ENCODE results near the gene ANKRD33B. TPM values are rescaled to one million over a fixed set of nuclear protein-coding genes. Genes with fewer than 3 reads are reported as not detected.

Gene ANKRD33B
- polyA plus RNA-seq, 3 donors = 0.05 TPM; not detected in 2

DNA sequence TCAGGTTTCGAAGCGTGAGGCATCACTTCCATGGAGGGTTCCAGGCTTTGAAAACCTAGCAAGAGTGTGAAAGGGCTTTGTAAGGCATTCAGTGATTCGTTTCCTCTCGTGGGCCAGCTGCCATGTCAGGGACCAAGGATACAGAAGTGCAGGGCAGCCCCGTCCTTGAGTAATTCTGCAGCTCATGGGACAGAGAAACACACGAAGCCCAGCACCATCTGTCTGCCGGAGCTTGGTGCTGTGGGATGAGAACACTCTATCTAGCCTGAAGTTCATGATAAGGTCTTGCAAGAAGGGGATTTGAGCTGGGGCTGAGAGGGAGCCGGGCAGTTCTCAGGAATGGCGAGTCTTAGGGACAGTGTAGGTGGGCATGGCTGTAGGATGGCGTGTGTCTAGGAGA is 55.8 kb downstream of the ANKRD33B start:
- H3K36me3 Mint-ChIP-seq = no peaks in the 10 kb centered on the region
- peak overlapping the region in 1 of 7 donors; percentile 33 for H3K27ac Mint-ChIP-seq
- H3K36me3 ChIP-seq (replicated peaks in 1 of 2; ENCODE audit: control insufficient read depth in 1 of 2, insufficient read depth in 2 of 2, low read length in 2 of 2) = no peaks in the 10 kb centered on the region
- no peak overlapping the region for H3K9ac ChIP-seq (ENCODE audit: insufficient read depth, low read length, poor library complexity, severe bottlenecking)
- H4K20me1 ChIP-seq (ENCODE audit: insufficient read depth, low read length) = no peaks in the 10 kb centered on the region
- H3K4me3 Mint-ChIP-seq = no peak overlapping the region
- peaks cover 8 to 9% of the 10 kb centered on the region in 2 donors for H3K4me1 ChIP-seq (ENCODE audit: control insufficient read depth in 1 of 2, insufficient read depth in 2 of 2, low read length in 2 of 2)
- no peaks in the 10 kb centered on the region for H3K9me3 ChIP-seq (replicated peaks in 1 of 2; ENCODE audit: control insufficient read depth in 1 of 2, insufficient read depth in 1 of 2, low read length in 2 of 2)
- H3K4me3 ChIP-seq (replicated peaks in 1 of 3; ENCODE audit: low read depth in 2 of 3, low read length in 3 of 3) = no peak overlapping the region
- peaks cover 5% of the 10 kb centered on the region for H3K79me2 ChIP-seq (ENCODE audit: insufficient read depth, low read length)
- H2AFZ ChIP-seq (ENCODE audit: insufficient read depth, low read depth, low read length, poor library complexity, severe bottlenecking) = no peak overlapping the region
- intact Hi-C loops (cut with micrococcal nuclease) = no loop called here
- no peak for DNase-seq
- peaks cover 12% of the 10 kb centered on the region for H3K4me1 Mint-ChIP-seq
- H3K27me3 Mint-ChIP-seq (ENCODE audit: low read depth in 3 of 3) = peaks cover 0 to 3% (median 0%) of the 10 kb centered on the region in 3 donors
- no peak overlapping the region for H3K4me2 ChIP-seq (replicated peaks; ENCODE audit: extremely low read depth, low read length, poor library complexity, severe bottlenecking)
- no peak overlapping the region for H3K27ac ChIP-seq (ENCODE audit: low read depth in 1 of 2, low read length in 2 of 2)
- no peaks in the 10 kb centered on the region for H3K27me3 ChIP-seq (ENCODE audit: control insufficient read depth in 2 of 2, insufficient read depth in 2 of 2, low read length in 2 of 2)
- TF ChIP-seq CTCF (IDR thresholded peaks at IDR 0.05) = no peak
- WGBS (ENCODE audit: insufficient coverage) = 77% methylated on average over 10 of the region's 10 CpGs
- H3K9me3 Mint-ChIP-seq = peaks cover 0 to 2% (median 0%) of the 10 kb centered on the region in 7 donors

DNA sequence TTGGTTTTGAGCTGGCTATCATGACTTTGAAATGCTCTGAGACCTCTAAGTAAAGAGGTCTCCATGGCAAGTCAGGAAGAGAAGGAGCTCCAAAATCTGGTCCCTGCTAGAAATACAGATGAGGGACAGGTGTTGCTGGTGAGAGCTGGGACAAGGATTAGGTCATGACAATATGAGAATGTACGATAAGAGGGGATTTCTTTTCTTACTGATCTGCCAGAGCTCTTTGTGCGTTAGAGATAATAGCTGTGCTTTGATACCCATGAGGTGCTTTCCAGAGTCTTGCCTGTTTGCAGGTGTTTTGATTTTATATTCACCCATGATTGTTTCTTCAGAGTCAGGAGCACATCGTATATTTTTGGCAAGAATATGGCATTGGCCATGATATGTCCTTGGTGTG is 56.5 kb downstream of the ANKRD33B start:
- Mint-ChIP-seq H3K4me1 (peaks cover 14% of the 10 kb centered on the region), H3K4me3 (no peak overlapping the region)

More for the DNA sequence above, 56.5 kb downstream of the ANKRD33B start:
- peaks cover 5% of the 10 kb centered on the region for H3K79me2 ChIP-seq (ENCODE audit: insufficient read depth, low read length)
- H3K27ac Mint-ChIP-seq = peak overlapping the region in 2 of 7 donors; percentile 7 to 21
- no peaks in the 10 kb centered on the region for H3K36me3 Mint-ChIP-seq
- peaks cover 8 to 9% of the 10 kb centered on the region in 2 donors for H3K4me1 ChIP-seq (ENCODE audit: control insufficient read depth in 1 of 2, insufficient read depth in 2 of 2, low read length in 2 of 2)
- no peak for TF ChIP-seq CTCF (IDR thresholded peaks at IDR 0.05)
- DNase-seq = no peak
- H3K9ac ChIP-seq (ENCODE audit: insufficient read depth, low read length, poor library complexity, severe bottlenecking) = no peak overlapping the region
- H3K36me3 ChIP-seq (replicated peaks in 1 of 2; ENCODE audit: control insufficient read depth in 1 of 2, insufficient read depth in 2 of 2, low read length in 2 of 2) = no peaks in the 10 kb centered on the region
- H4K20me1 ChIP-seq (ENCODE audit: insufficient read depth, low read length) = no peaks in the 10 kb centered on the region
- no peaks in the 10 kb centered on the region for H3K9me3 ChIP-seq (replicated peaks in 1 of 2; ENCODE audit: control insufficient read depth in 1 of 2, insufficient read depth in 1 of 2, low read length in 2 of 2)
- intact Hi-C loops (cut with micrococcal nuclease) = no loop called here
- H3K9me3 Mint-ChIP-seq = peaks cover 0 to 2% (median 0%) of the 10 kb centered on the region in 7 donors
- H3K27me3 ChIP-seq (ENCODE audit: control insufficient read depth in 2 of 2, insufficient read depth in 2 of 2, low read length in 2 of 2) = no peaks in the 10 kb centered on the region
- peaks cover 0 to 3% (median 0%) of the 10 kb centered on the region in 3 donors for H3K27me3 Mint-ChIP-seq (ENCODE audit: low read depth in 3 of 3)
- no peak overlapping the region for H3K4me2 ChIP-seq (replicated peaks; ENCODE audit: extremely low read depth, low read length, poor library complexity, severe bottlenecking)
- no peak overlapping the region for H3K27ac ChIP-seq (ENCODE audit: low read depth in 1 of 2, low read length in 2 of 2)
- H3K4me3 ChIP-seq (replicated peaks in 1 of 3; ENCODE audit: low read depth in 2 of 3, low read length in 3 of 3) = no peak overlapping the region
- H2AFZ ChIP-seq (ENCODE audit: insufficient read depth, low read depth, low read length, poor library complexity, severe bottlenecking) = no peak overlapping the region
- 93% methylated on average over 3 of the region's 3 CpGs for WGBS (ENCODE audit: insufficient coverage)

All from CD14-positive monocyte (primary cell).